ENCODE measurements around the gene LAX1.
"Not testable (repeated sequence)": the region's sequence is repeated elsewhere in the genome, so short reads cannot be mapped to it uniquely, and the experiment has no call there.

The LAX1 gene, protein sequence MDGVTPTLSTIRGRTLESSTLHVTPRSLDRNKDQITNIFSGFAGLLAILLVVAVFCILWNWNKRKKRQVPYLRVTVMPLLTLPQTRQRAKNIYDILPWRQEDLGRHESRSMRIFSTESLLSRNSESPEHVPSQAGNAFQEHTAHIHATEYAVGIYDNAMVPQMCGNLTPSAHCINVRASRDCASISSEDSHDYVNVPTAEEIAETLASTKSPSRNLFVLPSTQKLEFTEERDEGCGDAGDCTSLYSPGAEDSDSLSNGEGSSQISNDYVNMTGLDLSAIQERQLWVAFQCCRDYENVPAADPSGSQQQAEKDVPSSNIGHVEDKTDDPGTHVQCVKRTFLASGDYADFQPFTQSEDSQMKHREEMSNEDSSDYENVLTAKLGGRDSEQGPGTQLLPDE

GRCh38 chr1:203765029-203765837 is at the start of gene LAX1:
TSS of gene LAX1 (plus strand) at chr1:203765183. CDS start at chr1:203765566, 383 bp downstream.
- DNase-seq, result no peak

GRCh38 chr1:203717120-203717519 is 47.9 kb upstream of the LAX1 start:
- DNase-seq, result no peak

- DNase-seq, result no peak
Observed at GRCh38 chr1:203720242-203720641, 44.7 kb upstream of the LAX1 start.

- DNase-seq, result no peak
Observed at GRCh38 chr1:203722909-203723308, 42.1 kb upstream of the LAX1 start.

DNA sequence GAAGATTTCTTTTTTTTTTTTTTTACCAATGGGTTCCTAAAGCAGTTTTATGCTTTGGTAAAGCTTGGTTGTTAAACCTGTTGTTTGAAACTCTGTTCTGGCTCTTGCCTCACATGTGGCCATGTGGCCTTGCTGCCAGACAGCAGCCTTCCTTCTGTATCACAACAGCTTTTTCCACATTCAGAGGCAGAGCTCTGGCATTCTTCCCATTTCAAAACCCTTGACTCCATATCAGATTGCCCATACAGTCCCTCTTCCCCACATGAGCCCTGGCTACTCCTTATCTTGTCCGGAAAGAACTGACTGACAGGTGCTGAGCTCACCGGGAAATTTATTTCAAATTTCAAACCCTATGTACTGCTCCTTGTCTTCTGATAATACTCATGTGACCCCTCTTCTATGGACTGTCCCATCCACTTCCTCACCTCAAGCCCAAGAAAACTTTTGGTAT is 38.5 kb upstream of the LAX1 start:
- no peak for DNase-seq

- no peak for DNase-seq
Observed at GRCh38 chr1:203733009-203733863, 31.7 kb upstream of the LAX1 start.

DNA sequence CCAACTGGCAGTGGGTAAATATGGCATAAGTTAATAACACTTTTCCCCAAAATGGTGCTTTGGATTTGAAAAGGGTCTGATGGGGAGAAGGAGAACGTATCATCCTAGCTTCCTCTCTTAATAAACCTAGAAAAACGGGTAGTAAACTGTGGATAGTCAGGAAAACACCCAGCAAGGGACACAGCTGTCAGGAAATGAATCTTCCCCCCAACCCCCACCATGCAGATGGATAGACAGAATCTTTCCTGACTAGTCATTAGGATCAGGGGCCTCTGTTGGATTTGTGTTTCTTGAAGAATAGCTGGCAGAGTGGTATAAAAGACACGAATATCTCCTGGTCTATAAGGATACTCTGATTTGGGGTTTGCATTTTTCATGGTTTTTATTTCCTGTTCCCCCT is 22.5 kb upstream of the LAX1 start:
- no peak for DNase-seq

GRCh38 chr1:203743091-203743571 is 21.9 kb upstream of the LAX1 start:
- no peak for DNase-seq

DNA sequence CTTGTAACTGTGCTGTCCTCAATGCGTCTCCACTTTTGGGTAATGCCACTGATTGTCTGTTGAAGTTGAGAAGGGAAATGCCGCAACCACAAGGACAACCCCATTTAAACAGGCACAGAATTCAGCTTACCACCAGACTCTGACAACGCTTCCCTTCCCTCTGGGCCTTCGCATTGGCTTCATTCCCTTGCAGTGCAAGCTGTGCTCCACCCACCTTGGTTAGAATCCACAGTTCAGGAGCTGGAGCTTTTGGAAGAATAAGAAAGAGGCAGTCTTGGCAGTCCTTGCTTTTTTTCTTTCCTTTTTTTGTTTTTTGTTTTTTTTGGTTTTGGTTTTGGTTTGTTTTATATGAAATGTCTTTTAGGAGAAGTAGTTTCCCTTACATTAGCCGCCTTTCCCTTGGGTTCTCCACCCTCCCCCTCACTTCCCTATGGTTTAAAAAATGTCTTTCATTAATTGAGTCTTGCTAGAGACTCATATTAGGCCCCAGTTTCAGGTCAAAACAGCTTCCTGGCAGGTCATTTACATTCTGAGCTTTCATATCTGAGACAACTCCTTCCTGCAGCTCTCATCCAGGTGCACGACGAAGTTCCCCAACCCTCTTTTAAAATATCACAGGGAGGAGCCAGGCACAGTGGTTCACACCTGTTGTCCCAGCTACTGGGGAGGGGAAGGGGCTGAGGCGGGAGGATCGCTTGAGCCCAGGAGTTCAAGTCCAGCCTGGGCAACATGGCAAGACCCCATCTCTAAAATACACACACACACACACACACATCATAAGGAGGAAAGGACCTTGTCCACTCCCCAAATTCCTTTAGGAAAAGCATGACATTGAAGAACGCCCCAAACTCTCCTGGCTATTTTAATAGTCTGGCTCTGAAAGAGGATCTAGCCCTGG is 20.7 kb upstream of the LAX1 start:
- DNase-seq, result peak; percentile 17

- DNase-seq, result no peak
Observed at GRCh38 chr1:203746281-203746680, 18.7 kb upstream of the LAX1 start.

- DNase-seq, result peak; percentile 70
Observed at GRCh38 chr1:203751051-203751450, 13.9 kb upstream of the LAX1 start.

DNA sequence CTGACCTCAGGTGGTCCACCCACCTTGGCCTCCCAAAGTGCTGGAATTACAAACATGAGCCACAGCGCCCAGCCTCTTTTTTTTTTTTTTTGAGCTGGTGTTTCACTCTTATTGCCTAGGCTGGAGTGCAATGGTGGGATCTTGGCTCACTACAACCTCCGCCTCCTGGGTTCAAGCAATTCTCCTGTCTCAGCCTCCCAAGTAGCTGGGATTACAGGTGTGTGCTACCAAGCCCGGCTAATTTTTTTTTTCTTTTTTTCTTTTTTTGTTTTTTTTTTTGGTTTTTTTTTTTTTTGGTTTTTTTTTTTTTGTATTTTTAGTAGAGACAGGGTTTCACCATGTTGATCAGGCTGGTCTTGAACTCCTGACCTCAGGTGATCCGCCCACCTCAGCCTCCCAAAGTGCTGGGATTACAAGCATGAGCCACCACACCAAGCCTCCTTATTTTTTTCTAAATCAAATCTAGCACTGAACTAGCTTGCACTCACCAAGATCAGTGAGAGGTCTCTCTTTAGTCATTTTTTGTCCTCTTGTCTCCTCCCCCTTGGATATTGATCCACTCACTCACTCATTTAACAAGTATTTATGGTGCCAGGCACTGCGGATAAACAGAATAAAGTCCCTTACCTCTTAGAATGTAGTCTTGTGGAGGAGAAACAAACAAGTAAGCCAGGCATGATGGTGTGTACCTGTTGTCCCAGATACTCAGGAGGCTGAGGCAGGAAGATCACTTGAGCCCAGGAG is 13.2 kb upstream of the LAX1 start:
- DNase-seq, result not testable (repeated sequence)

GRCh38 chr1:203754455-203754864 is 10.5 kb upstream of the LAX1 start:
- DNase-seq, result no peak

DNA sequence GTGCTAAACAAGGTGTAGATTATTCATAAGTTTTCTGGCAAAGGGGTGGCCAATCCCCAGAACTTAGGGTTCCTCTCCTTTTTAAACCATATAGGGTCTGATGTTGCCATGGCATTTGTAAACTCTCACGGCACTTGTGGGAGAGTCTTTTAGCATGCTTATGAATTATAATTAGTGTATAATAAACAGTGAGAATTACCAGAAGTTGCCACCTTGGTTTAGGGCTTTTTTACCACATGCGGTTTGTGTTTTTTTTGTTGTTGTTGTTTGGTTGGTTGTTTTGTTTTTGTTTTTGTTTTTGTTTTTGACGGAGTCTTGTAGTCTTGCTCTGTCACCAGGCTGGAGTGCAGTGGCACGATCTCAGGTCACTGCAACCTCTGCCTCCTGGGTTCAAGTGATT is 8.9 kb upstream of the LAX1 start:
- no peak for DNase-seq

DNA sequence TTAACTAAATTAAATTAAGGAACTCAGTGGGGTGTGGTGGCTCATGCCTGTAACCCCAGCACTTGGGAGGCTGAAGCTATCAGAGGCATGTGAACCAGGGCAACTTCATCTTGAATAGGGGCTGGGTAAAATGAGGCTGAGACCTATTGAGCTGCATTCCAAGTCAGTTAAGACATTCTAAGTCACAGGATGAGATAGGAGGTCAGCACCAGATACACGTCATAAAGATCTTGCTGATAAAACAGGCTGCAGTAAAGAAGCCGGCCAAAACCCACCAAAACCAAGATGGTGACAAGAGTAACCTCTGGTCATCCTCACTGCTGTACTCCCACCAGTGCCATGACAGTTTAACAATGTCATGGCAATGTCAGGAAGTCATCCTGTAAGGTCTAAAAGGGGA is 6.2 kb upstream of the LAX1 start:
- DNase-seq, result not testable (repeated sequence)

DNA sequence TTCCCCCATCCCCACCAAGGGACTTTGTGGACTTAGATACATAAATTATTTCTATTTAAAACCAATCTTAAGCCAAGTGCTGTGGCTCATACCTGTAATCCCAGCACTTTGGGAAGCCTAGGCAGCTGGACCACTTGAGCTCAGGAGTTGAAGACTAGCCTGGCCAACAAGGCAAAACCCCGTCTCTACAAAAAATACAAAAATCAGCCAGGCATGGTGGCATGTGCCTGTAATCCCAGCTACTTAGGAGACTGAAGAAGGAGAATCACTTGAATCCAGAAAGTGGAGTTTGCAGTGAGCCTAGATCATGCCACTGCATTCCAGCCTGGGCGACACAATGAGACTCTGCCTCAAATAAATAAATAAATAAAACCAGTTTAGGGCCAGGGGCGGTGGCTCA is 4.5 kb upstream of the LAX1 start:
- no peak for DNase-seq

DNA sequence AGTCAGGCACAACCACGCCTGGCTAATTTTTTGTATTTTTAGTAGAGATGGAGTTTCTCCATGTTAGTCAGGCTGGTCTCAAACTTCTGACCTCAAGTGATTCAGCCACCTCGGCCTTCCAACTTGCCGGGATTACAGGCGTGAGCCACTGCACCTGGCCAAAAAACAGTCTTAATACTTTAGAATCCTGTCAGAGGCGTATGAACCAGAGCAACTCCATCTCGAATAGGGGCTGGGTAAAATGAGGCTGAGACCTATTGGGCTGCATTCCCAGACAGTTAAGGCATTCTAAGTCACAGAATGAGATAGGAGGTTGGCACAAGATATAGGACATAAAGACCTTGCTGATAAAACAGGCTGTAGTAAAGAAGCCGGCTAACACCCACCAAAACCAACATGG is 3.0 kb upstream of the LAX1 start:
- not testable (repeated sequence) for DNase-seq

GRCh38 chr1:203763505-203763904 is 1.5 kb upstream of the LAX1 start:
- DNase-seq, result no peak

DNA sequence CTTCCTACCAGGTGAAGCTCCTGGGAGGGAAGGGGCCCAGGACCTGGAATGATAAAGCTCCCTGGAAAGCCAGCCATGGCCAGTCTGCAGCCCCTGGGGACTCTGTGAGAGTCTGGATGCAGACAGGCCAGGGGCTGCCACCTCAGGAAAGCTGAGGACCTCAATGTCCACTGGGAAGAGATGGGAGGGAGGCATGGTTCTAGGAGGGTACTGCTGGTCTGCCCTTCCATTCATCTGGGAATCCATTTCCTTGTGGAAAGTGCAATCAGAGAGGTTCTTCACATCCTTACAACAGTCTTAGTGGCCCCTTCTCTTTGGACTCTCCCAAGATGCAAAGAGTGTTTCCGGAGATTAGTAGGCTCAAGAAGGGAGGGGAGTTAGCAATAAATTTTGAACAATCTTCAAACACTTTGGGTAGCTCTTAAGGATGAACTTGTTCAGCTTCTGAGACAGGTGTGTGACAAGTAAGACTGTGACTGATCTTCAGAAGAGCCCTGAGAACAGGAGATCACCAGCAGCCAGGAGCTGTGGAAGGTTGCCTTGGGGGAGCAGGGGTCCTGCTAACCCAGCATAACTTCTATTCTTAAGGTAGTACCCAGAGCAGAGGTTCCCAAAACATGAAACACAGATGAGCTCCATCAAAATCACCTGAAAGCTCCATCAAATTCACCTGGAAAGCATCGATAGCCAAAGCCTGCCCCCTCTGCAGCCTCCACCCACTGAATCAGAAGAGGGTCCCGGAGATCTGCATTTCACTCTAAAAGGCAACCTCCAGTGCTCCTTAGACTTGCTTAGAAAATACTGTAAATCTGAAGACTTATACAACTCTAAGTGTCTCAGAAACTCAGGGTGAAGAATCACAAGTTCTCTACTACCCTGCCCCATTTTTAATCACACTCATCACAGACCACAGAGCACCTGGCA is 616 bp upstream of the LAX1 start:
- no peak for DNase-seq

GRCh38 chr1:203768256-203768655 is 3.3 kb downstream of the LAX1 start:
- DNase-seq, result no peak

All from NCI-H226 (cell line).